Measurements from ENCODE around the gene PDE5A.
A peak's percentile ranks its signal among the peaks of the same experiment; 100 is the strongest.
"Not testable (repeated sequence)": the region's sequence is repeated elsewhere in the genome, so short reads cannot be mapped to it uniquely, and the experiment has no call there.

Gene PDE5A

DNA sequence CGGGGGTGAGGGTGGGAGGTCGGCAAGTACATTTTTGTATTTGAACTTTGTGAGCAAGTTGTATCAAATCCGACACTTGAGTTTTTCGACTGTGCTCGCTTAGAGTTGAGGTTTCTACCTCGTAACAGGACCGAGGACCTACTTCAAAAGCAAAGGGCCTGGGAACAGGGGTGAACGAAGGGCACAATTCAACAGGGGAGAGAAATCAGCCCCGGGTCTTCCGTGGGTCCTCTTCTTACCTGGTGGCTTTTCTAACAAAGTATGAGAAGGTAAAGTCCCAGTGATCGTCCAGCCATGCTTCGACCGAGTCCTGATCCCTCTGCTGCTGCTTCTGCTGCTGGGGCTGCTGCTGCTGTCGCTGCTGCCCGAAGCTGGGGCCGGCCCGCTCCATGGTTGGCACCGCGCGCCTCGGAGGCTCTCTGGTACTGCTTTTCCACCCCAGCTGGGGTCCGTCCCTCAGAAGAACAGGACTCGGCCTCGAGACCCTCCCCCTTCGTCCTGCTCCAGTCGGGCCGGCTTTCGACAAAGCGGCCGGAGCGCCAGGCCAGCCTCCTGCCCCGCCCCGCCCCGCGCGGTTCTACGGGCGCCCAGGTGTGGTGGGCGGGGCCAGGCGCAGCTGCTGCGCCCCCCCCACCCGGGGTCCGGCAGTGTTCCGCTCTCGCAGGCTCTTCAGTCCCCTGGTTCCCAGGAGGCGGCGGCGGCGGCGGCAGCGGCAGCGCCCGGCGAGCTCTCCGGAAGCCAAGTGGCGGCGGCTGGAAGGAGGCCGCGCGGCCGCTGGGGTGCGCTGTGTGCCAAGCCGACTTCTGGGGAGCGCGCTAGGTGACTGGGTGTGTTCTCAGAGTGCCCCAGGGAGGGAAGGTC, at the start of gene PDE5A:
TSS of gene PDE5A (minus strand) at position 524 of the 861 bp plus-strand sequence. CDS start at position 391, 133 bp downstream.
- peak; percentile 88 for DNase-seq (ENCODE audit: low spot score)

DNA sequence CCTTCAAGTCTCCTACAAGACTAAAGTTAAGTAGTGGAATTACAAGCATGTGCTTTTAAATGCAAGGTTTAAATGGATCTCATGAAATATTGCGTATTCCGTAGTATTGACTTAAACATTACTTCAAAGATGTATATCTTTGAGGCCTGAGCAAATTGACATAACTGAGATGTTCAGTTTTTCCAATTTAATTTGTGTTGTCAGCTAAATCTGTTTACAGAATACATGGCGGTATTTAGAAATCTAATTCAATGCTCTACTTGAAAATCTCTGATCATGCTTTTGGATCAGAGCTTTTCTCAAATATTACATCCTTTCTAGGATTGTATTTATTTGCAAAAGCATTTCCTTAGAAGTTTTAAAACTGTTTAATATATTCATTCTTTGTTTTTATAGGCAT, 47.5 kb upstream of the PDE5A start:
- DNase-seq (ENCODE audit: low spot score) = no peak

DNA sequence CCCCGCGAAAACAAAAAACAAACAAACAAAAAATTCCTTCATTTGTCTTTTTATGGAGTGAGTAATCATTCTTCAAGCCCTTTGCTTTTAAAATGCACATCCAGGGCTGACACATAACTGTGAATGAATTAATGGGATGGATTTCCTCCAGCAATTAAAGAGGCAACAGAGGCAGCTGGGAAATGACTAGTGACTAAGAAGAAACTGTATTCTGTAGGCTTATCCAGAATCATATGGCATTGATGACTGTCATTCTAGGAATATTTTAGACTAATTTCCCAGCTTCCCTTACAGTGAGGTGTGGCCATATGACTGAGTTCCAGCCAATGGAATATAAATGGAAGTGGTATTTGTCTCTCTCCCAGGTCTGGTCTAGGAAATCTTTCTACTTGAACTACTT, 46.8 kb upstream of the PDE5A start:
- DNase-seq (ENCODE audit: low spot score) = no peak

DNA sequence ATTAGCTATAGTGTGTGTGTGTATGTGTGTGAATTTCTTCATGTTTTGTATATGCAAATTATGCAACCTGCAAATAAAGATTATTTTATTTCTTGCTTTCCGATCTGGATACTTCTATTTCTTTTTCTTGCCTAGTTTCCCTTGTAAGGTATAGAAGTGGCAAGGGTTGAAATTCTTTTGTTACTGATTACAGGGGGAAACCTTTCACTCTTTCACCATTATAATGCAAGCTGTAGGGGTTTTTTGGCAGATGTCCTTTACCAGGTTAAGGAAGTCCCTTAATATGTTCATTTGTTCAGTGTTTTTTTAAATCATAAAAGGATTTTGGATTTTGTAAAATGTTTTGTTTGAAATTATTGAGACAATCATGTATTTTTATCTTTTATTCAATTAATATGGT, 44.3 kb upstream of the PDE5A start:
- DNase-seq (ENCODE audit: low spot score) = peak; percentile 7

DNA sequence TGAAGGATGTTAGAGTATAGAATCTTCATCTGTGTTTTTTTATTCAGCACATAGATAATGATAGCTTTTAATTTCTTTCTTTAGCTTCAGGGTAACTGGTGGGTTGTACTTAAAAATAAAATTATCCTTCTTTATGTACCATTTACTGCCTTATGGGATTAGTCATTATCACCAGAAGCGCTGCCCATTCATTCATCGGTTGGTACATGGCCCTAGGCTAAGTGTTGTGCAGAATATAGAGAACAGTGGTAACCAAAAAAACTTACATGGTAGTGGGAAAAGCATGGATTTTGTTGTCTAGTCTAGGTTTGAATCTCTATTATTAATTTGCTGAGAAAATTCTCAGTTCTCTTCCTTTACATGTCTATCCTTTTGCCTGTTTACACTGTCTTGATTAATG, 43.5 kb upstream of the PDE5A start:
- no peak for DNase-seq (ENCODE audit: low spot score)

DNA sequence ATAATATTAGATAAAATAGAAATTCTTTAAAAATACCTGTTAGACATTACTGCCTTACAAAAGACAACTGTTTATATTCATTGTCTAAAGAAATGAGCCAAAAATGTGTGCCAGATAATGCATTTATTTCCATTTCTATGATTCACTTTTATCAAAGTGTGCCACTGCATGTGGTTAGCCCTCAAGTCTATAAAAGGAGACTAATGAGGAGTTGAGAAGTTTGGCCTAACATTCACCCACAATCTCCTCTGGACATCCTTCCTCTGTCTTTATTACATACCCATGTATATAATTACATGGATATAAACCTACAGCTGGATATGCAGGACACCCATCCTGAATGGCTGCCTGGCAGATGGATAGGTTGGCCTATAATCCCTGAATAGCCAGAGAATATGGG, 42.6 kb upstream of the PDE5A start:
- DNase-seq (ENCODE audit: low spot score) = no peak

DNA sequence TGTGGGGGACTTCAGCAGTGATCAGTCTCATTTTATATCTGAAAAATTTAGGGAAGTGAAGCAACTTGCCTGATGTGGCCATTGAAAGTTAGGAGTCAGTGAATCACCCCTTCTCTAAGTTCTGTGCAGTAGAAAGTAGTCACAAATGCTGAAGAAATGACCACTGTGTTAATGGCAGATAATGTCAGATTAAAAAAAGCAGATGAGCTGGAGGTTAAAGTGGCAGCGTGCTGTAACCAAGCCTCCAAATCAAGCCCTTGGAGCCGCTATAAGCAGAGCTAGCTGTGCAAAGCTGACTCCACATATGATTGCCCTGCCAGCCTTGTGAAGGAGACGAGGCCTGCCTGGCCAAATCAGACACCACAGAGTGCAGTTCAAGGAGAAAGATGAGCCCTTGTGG, 39.2 kb upstream of the PDE5A start:
- no peak for DNase-seq (ENCODE audit: low spot score)

DNA sequence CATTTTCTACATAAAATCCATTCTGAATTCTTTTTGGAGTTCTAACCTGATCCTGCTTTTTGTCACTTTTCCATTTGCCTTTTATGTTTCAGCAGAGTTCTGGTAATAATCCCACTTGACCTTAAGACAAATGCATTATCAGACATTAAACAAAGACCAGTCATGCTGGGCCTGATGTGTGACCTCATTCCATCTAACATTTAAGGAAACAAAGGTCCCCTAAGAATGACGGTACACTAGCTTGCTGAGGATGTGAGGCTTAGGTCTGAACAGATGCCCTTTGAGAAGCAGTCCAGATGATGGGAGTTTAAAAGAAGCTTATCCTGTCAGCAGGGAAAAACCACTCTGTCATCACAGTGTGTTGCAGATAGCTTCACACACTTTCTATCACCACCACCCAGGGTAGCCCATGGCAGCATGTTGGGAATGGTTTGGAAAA, 38.1 kb upstream of the PDE5A start:
- no peak for DNase-seq (ENCODE audit: low spot score)

DNA sequence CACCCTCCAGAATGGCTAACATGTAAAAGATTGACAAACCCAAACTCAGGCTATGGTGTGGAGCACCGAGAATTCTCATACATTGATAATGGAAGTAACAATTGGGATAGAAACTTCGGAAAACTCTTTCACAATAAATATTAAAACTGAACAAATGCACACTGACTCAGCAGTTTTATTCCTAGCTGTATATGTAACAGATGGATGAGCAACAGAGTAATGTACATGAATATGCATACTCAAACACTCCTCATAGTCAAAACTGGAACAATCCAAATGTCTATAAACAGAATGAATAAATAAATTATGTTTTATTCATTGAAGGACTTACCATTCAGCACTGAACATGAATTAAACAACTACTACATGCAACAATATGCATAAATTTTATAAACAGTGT, 37.1 kb upstream of the PDE5A start:
- no peak for DNase-seq (ENCODE audit: low spot score)

DNA sequence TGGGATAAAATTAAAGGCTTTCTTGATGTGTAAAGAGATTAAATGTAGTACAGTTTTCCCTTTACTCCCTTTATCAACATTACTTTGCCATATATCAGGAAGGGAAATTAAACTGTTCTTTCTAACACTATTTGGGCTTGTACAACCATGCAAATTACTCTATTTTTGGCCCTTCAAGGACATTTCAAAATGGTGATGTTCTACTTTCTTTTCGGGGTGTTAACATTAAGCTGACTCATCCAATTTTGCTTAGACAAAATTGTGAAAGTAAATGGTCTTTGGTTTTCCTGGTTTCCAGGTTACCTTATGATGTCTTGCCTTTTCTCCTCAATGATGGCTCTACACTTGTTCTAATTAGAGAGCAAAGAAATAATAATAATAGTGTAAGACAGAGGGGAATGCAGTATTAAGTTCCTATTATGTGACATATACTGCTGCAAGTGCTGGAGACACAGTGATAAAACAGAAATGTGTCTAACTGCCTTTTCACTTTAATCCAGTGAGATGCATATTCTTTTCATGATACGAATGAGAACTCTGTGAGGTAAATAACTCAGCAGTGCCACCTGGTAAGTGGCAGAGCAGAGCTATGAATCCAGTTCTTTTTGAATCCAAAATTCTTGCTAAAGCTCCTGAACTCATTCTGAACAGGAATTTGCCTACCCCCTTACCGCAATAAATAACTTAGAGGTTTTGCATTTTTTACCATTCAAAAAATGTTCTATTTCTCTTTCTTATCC, 35.7 kb upstream of the PDE5A start:
- no peak for DNase-seq (ENCODE audit: low spot score)

DNA sequence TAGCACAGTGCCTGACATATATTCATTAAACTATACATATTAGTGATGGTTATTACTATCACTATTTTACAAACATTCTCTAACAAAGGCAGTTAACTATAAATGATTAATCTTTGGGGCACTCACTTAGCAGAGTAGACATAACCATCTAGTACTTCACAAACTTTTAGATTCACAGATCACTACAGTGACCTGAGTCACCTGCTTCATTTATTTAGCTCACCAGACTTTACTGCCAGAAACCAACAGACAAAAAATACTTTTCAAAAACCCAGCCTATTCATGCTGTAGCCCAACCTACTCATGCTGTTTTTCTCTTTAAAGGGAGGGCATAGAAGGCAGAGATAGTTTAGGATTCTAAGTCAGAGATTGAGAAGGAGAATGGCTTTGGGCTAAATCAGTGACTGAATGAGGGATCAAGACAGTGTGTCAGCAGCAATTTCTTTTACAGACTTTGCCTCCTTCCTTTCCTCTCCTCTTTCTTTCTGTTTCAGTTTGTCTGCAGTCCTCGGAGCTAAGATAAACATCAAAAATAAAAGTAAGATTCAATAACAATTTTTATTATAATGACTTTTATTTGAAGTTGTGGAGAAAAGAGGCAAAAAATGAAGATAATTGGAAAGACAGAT, 34.7 kb upstream of the PDE5A start:
- no peak for DNase-seq (ENCODE audit: low spot score)

DNA sequence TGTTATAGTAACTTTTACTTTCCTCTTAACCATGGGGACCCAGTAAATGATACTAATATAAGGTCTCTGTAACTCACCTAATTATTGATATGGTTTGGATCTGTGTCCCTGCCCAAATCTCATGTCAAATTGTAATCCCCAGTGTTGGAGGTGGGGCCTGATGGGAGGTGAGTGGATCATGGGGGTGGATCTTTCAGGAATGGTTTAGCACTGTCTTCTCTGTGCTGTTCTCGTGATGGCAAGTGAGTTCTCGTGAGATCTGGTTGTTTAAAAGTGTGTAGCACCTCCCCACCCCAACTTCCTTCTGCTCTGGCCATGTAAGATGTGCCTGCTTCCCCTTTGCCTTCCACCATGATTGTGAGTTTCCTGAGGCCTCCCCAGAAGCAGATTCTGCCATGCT, 34.0 kb upstream of the PDE5A start:
- not testable (repeated sequence) for DNase-seq (ENCODE audit: low spot score)

DNA sequence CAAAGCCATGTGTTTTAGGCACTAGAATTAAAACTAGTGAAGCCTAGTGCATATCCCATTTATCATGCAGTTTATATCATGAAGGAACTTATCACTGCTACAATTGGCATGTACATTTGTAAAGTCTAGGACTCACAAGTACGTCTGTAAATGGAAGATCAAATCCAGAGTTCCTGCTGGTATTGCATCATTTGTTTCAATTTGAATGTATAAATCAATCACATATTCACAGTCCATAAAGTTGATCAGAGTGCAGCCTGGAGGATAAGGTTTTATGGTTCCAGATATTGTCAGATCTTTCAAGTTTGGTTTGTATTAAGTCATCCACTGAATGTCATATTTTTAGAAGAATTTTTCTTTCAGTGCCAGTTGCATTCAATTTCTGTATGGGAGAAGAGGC, 32.6 kb upstream of the PDE5A start:
- no peak for DNase-seq (ENCODE audit: low spot score)

DNA sequence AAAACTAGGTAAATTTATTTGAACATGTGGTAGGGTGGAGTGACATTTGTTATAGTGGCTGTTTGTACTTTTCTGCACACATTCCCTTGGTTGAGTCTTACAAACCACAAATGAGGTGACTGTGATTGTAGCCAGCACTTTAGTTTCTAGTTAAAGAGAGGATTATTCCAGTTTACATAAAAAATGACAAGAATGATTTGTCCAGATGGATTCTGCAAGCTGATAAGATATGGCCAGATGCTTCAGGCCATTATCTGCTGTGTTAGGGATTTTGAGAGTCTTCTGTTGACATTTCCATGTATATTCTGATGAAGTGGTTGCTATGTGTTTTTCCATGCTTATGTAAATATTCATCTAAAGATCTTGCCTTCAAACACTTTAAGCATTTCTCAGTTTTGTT, 31.0 kb upstream of the PDE5A start:
- no peak for DNase-seq (ENCODE audit: low spot score)

DNA sequence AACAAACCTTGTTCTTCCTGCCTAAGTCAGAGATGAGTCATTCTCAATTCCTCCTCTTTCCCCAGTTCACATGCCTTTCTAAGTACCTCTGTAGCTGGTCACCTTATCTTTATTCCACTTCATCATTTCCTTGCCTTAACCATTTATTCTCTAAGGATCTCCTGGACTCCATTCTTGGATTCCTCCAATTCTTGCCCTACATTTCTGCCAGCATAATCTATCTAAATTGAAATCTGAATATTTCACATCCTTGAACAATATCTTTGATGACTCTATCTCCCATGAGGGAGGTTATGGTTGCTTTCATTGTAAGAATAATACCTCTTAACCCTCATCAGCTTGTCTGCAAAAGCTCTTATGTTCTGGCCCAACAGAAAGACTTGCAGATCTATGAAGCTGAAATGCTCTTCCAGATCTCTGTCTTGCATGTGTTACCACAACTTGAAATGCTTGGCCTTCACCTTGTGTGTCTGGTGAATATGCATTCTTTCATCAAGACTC, 28.6 kb upstream of the PDE5A start:
- no peak for DNase-seq (ENCODE audit: low spot score)

DNA sequence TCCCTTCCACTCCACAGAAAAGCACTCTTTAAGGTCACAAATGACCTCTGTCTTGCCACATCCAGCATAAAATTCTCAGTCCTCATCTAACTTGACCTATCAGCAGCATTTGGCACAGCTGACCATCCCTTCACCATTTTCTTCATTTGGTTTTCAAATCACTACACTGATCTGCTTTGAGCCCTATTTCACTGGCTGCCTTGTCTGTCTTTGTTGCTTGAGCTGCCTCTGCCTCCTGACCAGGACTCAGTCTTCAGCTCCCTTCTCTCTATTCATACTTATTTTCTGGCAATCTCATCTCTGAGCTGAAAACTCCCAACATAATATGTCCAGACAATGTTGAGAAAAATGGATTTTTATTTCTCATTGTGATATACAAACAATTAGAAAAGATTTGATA, 27.7 kb upstream of the PDE5A start:
- DNase-seq (ENCODE audit: low spot score) = no peak

DNA sequence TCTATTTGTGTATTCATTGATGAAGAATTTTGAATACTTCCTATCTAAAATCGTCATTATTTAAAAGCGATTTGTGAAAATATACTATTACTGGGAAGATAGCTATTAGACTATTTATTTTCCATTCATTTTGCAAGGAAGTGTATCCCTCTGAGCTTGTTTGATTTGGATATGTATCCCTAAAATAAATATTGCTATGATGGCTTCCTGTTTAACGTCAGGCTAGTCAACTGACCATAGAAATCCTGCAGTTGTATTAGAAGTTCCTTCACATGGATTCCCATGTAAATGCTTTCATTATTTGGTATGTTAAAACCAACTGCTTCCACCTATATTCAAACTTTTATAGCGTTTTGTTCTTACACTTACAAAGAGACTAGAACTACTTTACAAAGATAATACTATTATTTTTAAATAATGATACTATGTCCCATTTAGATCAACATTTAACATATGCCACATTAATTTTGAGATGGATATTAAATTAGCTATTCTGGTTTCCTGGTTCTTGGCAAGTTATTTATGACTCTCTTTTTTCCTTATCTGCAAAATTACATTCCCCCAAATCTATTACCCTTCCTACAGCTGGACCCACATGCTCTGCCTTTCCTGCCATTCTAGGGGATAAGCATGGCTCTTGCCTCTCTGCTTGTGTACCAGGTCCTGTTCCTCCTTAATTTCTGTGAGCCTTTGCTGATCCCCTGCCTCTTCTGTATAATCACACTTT, 26.7 kb upstream of the PDE5A start:
- no peak for DNase-seq (ENCODE audit: low spot score)

DNA sequence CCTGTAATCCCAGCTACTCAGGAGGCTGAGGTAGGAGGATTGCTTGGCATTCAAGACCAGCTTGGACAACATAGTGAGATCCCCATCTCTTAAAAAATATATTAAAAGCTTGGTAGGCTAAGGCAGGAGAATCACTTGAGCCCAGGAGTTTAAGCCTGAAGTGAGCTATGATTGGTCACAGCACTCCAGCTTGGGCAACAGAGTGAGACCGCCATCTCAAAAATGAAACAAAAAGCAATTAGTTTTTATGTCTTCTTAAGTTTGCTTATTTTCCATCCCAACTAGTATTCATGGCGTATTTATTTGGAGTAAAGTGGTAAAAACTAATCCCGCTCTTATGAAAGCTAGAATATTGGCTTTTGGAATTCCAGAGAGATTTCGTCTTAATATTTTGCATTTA, 25.4 kb upstream of the PDE5A start:
- no peak for DNase-seq (ENCODE audit: low spot score)

DNA sequence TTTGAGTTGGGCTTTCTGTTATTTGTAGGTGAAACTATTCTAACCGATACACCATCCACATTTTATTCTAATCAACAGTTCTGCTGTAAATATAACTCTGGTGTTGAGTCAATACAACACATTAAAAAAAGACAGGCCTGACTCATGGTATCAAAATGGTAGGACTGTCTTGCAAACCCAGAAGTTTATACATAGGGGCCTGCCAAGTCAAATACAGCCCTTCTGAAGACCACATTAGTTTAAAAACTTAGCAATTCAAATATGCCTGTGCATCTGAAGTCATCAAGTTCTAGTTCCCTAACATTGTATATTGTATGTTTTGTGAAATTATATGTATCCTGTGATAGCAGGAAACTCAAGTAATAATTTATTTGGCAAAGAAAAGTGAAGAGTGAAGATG, 24.4 kb upstream of the PDE5A start:
- DNase-seq (ENCODE audit: low spot score) = no peak

DNA sequence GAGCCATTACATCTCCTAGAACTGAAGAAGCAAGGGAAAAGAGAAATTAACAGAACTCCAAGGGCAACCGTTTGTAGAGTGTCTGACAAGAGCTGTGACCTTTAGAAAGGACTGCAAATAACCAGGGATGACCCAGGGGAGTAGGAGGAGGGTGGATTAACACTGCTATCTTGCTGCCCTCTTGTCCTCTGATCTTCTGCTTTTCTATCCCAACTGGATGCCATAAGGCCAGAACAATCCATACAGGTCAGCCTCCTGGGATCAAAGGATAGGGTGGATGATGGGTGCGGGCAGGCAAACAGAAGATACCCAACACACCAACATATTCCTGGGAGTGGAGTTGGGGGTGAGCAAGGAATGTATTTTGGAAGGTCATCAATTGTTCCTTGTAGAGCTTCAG, 19.8 kb upstream of the PDE5A start:
- DNase-seq (ENCODE audit: low spot score) = no peak

DNA sequence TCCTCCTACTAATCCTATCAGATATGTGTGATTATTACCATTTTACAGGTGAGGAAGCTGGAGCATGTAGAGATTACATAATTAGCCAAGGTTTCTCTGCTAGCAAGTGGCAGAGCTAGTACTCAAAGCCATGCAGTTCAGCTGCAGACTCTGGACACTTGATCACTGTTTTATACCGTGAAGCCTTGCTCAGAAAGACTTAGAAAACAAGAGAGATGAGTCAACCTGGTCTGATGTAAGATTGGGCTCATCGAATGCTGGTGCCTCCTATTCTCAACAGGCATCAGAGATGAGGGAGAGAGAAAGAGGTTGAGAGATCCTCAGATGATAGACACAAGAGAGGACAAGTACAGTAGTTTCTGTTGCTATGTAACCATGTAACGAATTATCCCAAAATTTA, 19.0 kb upstream of the PDE5A start:
- DNase-seq (ENCODE audit: low spot score) = no peak
